CD4-positive, alpha-beta memory T cell (primary cell): ENCODE results near the gene NLRP3. TPM values are rescaled to one million over a fixed set of nuclear protein-coding genes. Genes with fewer than 3 reads are reported as not detected.
"Not testable (repeated sequence)": the region's sequence is repeated elsewhere in the genome, so short reads cannot be mapped to it uniquely, and the experiment has no call there.

Experiments used
- CTCF ChIA-PET: fragments of 350-600 bp; sonication (Branson Sonifier 250); formaldehyde crosslinking; loops from one replicate; lab custom pipeline; 2021; ENCODE audit warnings: inconsistent platforms; ENCODE audit not compliant: partially characterized antibody; lab: Charles Lee
- POLR2A ChIA-PET: fragments of 350-600 bp; sonication (Branson Sonifier 250); formaldehyde crosslinking; loops from one replicate; lab custom pipeline; 2021; ENCODE audit not compliant: partially characterized antibody; lab: Charles Lee
- DNase-seq, 5 donors: peaks; one replicate each; pipeline versions ENCODE4 v3.0.0 to v3.0.0-alpha.2; 2020 to 2022; ENCODE audit warnings: mixed read lengths in 1 of 5
- H3K27ac ChIP-seq: one replicate; pipeline ENCODE4 v1.7.0; 2013; ENCODE audit warnings: low read depth, low read length
- H3K27me3 ChIP-seq: 2 replicates; pipeline ENCODE4 v1.7.0; 2013; ENCODE audit warnings: mild to moderate bottlenecking, low read length, moderate library complexity; ENCODE audit not compliant: insufficient read depth
- H3K36me3 ChIP-seq: 2 replicates; pipeline ENCODE4 v1.7.0; 2013; ENCODE audit warnings: mild to moderate bottlenecking, low read length, moderate library complexity; ENCODE audit not compliant: insufficient read depth
- H3K4me1 ChIP-seq: 2 replicates; pipeline ENCODE4 v1.7.0; 2013; ENCODE audit warnings: mild to moderate bottlenecking, low read length, moderate library complexity; ENCODE audit not compliant: insufficient read depth
- H3K4me3 ChIP-seq, 2 donors: one replicate each; pipeline ENCODE4 v1.7.0; 2013; ENCODE audit warnings: low read length in 2 of 2, mild to moderate bottlenecking in 1 of 2
- H3K9me3 ChIP-seq, 2 donors: one replicate each; pipeline ENCODE4 v1.7.0; 2013; ENCODE audit warnings: low read length in 2 of 2, control low read depth in 1 of 2; ENCODE audit not compliant: control insufficient read depth in 1 of 2
- H3K27ac Mint-ChIP-seq, 7 donors: one replicate each; pipeline ENCODE4 v1.8.0; 2020 to 2021; ENCODE audit warnings: mixed read lengths in 7 of 7, mild to moderate bottlenecking in 6 of 7, inconsistent platforms in 3 of 7, moderate library complexity in 3 of 7
- H3K27me3 Mint-ChIP-seq, 2 donors: one replicate each; pipeline ENCODE4 v1.8.0; 2020 to 2021; ENCODE audit warnings: mixed read lengths in 2 of 2
- H3K36me3 Mint-ChIP-seq, 2 donors: one replicate each; pipeline ENCODE4 v1.8.0; 2020 to 2021; ENCODE audit warnings: mixed read lengths in 2 of 2, inconsistent platforms in 1 of 2, mild to moderate bottlenecking in 1 of 2
- H3K4me1 Mint-ChIP-seq, 4 donors: one replicate each; pipeline ENCODE4 v1.8.0; 2020 to 2021; ENCODE audit warnings: mixed read lengths in 4 of 4, mild to moderate bottlenecking in 1 of 4
- H3K4me3 Mint-ChIP-seq, 8 donors: one replicate each; pipeline ENCODE4 v1.8.0; 2020 to 2021; ENCODE audit warnings: mixed read lengths in 8 of 8, mild to moderate bottlenecking in 7 of 8, moderate library complexity in 6 of 8, inconsistent platforms in 3 of 8
- H3K9me3 Mint-ChIP-seq, 8 donors: one replicate each; pipeline ENCODE4 v1.8.0; 2020 to 2021; ENCODE audit warnings: mixed read lengths in 8 of 8, mild to moderate bottlenecking in 5 of 8, inconsistent platforms in 3 of 8, moderate library complexity in 1 of 8
- intact Hi-C: fragments of 100-400 bp; cut with micrococcal nuclease; formaldehyde crosslinking; loops from one replicate; pipeline ENCODE4 v1.15.1; 2023
- polyA plus RNA-seq, 2 donors: library from polyadenylated mRNA; unstranded; fragments of 300-500 nt; fragmentation: Illumina TruSeq; gene quantifications; one replicate each; pipeline ENCODE4 v1.2.3, GENCODE V29; 2021
- total RNA-seq, 2 experiments: library from RNA; stranded (reverse); gene quantifications; one replicate each; pipeline ENCODE4 v1.2.3, GENCODE V29; 2021

The NLRP3 gene
- total and polyA plus RNA-seq, 4 experiments from 2014 or later = 3.4 to 14.6 (median 9.2) TPM

DNA sequence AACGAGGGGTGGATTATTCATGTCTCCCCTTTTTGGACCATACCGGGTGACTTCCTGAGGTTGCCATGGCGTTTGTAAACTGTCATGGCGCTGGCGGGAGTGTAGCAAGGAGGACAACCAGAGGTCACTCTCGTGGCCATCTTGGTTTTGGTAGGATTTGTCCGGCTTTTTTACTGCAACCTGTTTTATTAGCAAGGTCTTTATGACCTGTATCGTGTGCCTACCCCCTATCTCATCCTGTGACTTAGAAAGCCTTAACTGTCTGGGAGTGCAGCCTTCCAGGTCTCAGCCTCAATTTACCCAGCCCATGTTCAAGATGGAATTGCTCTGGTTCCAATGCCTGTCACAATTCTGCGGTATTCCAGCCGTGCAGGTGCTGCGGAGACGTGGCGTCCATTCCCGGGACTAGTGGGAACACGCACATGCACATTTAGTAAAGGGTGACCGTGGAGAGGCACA, 44.1 kb upstream of the NLRP3 start:
- DNase-seq = no peak
- Histone ChIP-seq H3K4me1 (no peaks in the 10 kb centered on the region), H3K9me3 (no peaks in the 10 kb centered on the region), H3K27ac (no peak overlapping the region), H3K27me3 (no peaks in the 10 kb centered on the region), H3K4me3 (no peak overlapping the region), H3K36me3 (no peaks in the 10 kb centered on the region)
- H3K4me1 Mint-ChIP-seq = peaks cover 2 to 9% (median 5%) of the 10 kb centered on the region in 4 donors
- no peaks in the 10 kb centered on the region for H3K36me3 Mint-ChIP-seq
- H3K27me3 Mint-ChIP-seq = peaks cover 7 to 15% of the 10 kb centered on the region in 2 donors
- CTCF ChIA-PET = interaction anchor here (1.0 to 4.4 kb wide), 7 partner anchors 8 to 537 kb away, joined by 3 to 231 read pairs (median 5); no protein-coding TSS in a partner anchor
- POLR2A ChIA-PET = no interaction called here
- intact Hi-C loops = loop anchor here (1.0 to 5.0 kb wide), 3 partner anchors 18 to 465 kb away; no protein-coding TSS in a partner anchor
- H3K9me3 Mint-ChIP-seq = peaks cover 0 to 4% (median 0%) of the 10 kb centered on the region in 8 donors
- H3K27ac Mint-ChIP-seq = peak overlapping the region in 1 of 7 donors; percentile 3
- no peak overlapping the region for H3K4me3 Mint-ChIP-seq

- ChIA-PET POLR2A (interaction anchor here (1.4 to 3.0 kb wide), 3 partner anchors 10 to 43 kb away, joined by 4 to 12 read pairs (median 7); partner anchors contain the start of gene NLRP3), CTCF (interaction anchor here (0.7 to 4.4 kb wide), 18 partner anchors 10 to 134 kb away, joined by 3 to 231 read pairs (median 6); partner anchors contain the start of gene NLRP3)
- H3K36me3 Mint-ChIP-seq = no peaks in the 10 kb centered on the region
- Histone ChIP-seq H3K27ac (no peak overlapping the region), H3K9me3 (no peaks in the 10 kb centered on the region), H3K4me1 (no peaks in the 10 kb centered on the region), H3K4me3 (no peak overlapping the region), H3K36me3 (no peaks in the 10 kb centered on the region), H3K27me3 (no peaks in the 10 kb centered on the region)
- H3K4me3 Mint-ChIP-seq = peak overlapping the region in 5 of 8 donors; percentile 6 to 74 (median 66)
- peaks cover 0 to 3% (median 0%) of the 10 kb centered on the region in 8 donors for H3K9me3 Mint-ChIP-seq
- peak overlapping the region in 1 of 7 donors; percentile 22 for H3K27ac Mint-ChIP-seq
- intact Hi-C loops = loop anchor here (5.0 kb wide), 1 partner anchor 466 kb away; no protein-coding TSS in a partner anchor
- peaks cover 3 to 5% of the 10 kb centered on the region in 2 donors for H3K27me3 Mint-ChIP-seq
- peaks cover 2 to 9% (median 5%) of the 10 kb centered on the region in 4 donors for H3K4me1 Mint-ChIP-seq
- DNase-seq = peak; percentile 45 to 55 (median 47)
These were observed 42.2 kb upstream of the NLRP3 start for GRCh38 chr1:247373721-247374141.

DNA sequence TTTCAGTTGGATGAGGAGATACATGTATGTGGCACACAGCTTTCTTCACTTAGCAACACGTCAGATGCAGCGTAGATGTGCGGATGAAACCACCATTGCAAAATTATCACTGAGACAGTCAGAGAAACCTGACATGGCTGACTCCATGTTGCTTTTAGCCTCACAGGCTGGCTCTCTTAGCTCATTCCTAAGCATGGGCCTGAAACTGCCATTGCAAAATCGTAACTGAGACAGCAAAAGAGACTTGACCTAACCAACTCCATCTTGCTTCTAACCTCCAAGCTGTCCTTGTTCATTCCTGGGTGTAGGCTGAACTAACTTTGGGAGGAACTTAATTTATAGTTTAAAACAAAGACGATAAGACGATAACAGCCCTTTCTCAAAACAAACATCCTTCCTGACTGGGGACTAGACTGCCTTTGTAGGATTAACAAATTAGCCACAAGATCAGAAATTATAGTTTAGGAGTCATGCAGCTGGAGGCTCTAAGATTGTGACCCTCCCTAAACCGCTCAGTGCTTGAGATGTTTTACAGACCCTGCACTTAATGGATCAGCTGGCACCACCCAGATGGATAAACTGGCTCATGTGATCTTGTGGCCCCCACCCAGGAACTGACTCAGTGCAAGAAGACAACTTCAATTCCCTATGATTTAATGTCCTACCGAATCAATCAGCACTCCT, 41.2 kb upstream of the NLRP3 start:
- H3K36me3 Mint-ChIP-seq, H3K36me3 ChIP-seq, H3K27me3 Mint-ChIP-seq, H3K4me3 ChIP-seq, H3K4me3 Mint-ChIP-seq, DNase-seq, H3K27me3 ChIP-seq, H3K27ac Mint-ChIP-seq, H3K9me3 Mint-ChIP-seq, H3K27ac ChIP-seq, H3K4me1 Mint-ChIP-seq, H3K4me1 ChIP-seq, H3K9me3 ChIP-seq: not testable (repeated sequence)
- intact Hi-C loops = loop anchor here (5.0 kb wide), 1 partner anchor 467 kb away; no protein-coding TSS in a partner anchor
- ChIA-PET POLR2A (interaction anchor here (1.4 to 3.0 kb wide), 2 partner anchors 9 to 15 kb away, joined by 4 to 12 read pairs; no protein-coding TSS in a partner anchor), CTCF (interaction anchor here (0.7 to 4.4 kb wide), 9 partner anchors 11 to 122 kb away, joined by 3 to 231 read pairs (median 15); partner anchors contain the start of gene NLRP3)

DNA sequence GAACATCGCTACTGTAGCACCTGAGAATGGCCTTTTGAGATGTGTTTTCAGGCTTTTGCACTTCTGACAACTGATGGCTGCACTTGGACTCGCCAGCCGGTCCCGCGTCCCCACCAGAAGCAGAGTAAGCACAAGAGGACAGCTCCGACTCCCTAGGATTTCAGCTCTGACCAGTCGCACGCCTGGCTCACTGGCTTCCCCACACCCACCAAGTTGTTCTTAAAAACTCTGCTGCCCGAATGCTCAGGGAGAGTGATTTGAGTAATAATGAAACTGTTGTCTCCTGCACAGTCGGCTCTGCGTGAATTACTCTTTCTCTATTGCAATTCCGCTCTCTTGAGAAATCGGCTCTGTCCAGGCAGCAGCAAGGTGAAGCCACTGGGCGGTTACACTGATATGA, 40.2 kb upstream of the NLRP3 start:
- no peak for DNase-seq
- ChIA-PET CTCF (interaction anchor here (4.4 kb wide), 1 partner anchor 111 kb away, joined by 231 read pairs; no protein-coding TSS in a partner anchor), POLR2A (no interaction called here)
- Mint-ChIP-seq H3K36me3 (no peaks in the 10 kb centered on the region), H3K4me1 (peaks cover 2 to 9% (median 5%) of the 10 kb centered on the region in 4 donors), H3K4me3 (no peak overlapping the region), H3K27ac (no peak overlapping the region), H3K9me3 (peaks cover 0 to 3% (median 0%) of the 10 kb centered on the region in 8 donors), H3K27me3 (peaks cover 1 to 5% of the 10 kb centered on the region in 2 donors)
- Histone ChIP-seq H3K27ac (no peak overlapping the region), H3K36me3 (no peaks in the 10 kb centered on the region), H3K4me3 (no peak overlapping the region), H3K9me3 (no peaks in the 10 kb centered on the region), H3K27me3 (no peaks in the 10 kb centered on the region), H3K4me1 (no peaks in the 10 kb centered on the region)
- intact Hi-C loops = no loop called here

DNA sequence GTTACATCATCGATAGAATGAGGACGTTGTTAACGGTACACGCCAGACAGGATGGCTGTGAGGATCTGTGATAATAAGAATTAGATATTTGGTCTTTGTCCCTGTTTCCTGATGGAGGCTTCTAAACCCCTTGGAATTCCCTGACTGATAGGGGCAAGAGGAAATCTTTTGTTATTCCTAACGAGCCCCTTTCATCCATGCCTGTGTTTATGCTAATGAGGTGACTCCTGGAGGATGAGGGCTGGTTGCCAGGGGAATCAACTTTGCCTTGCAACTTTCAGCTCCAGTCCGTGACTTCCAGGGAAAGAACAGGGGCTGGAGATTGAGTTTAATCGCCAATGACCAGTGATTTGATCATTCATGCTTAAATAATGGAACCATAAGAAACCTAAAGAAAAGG, 39.3 kb upstream of the NLRP3 start:
- Histone ChIP-seq H3K4me1 (no peaks in the 10 kb centered on the region), H3K4me3 (no peak overlapping the region), H3K27ac (no peak overlapping the region), H3K36me3 (no peaks in the 10 kb centered on the region), H3K9me3 (no peaks in the 10 kb centered on the region), H3K27me3 (no peaks in the 10 kb centered on the region)
- H3K27me3 Mint-ChIP-seq = peaks cover under 1 to 5% of the 10 kb centered on the region in 2 donors
- DNase-seq = no peak
- ChIA-PET CTCF (interaction anchor here (0.9 to 1.4 kb wide), 3 partner anchors 13 to 112 kb away, joined by 3 to 8 read pairs (median 4); partner anchors contain the start of gene NLRP3), POLR2A (no interaction called here)
- peaks cover 2 to 9% (median 5%) of the 10 kb centered on the region in 4 donors for H3K4me1 Mint-ChIP-seq
- no peak overlapping the region for H3K4me3 Mint-ChIP-seq
- no peaks in the 10 kb centered on the region for H3K36me3 Mint-ChIP-seq
- H3K9me3 Mint-ChIP-seq = peaks cover 0 to 3% (median 0%) of the 10 kb centered on the region in 8 donors
- H3K27ac Mint-ChIP-seq = no peak overlapping the region
- intact Hi-C loops = no loop called here

DNA sequence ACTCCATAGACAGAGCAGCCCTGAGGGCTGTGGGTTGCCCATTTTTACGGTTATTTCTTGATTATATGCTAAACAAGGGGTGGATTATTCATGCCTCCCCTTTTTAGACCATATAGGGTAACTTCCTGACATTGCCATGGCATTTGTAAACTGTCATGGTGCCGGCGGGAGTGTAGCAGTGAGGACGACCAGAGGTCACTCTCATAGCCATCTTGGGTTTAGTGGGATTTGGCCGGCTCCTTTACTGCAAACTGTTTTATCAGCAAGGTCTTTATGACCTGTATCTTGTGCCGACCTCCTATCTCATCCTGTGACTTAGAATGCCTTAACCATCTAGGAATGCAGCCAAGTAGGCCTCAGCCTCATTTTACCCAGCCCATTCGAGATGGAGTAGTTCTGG, 38.3 kb upstream of the NLRP3 start:
- H3K9me3 Mint-ChIP-seq, DNase-seq, H3K4me1 ChIP-seq, intact Hi-C loops, H3K27me3 ChIP-seq, H3K27ac Mint-ChIP-seq, H3K27me3 Mint-ChIP-seq, H3K36me3 Mint-ChIP-seq, POLR2A ChIA-PET, H3K4me3 ChIP-seq, H3K27ac ChIP-seq, H3K4me3 Mint-ChIP-seq, H3K36me3 ChIP-seq, H3K9me3 ChIP-seq, H3K4me1 Mint-ChIP-seq: not testable (repeated sequence)
- CTCF ChIA-PET = interaction anchor here (1.4 kb wide), 2 partner anchors 12 to 111 kb away, joined by 4 to 8 read pairs; no protein-coding TSS in a partner anchor
